ENCODE results near the gene SLC39A11.

- TF ChIP-seq ELF4 (IDR thresholded peaks at IDR 0.05) (no peak), SP1 (IDR thresholded peaks at IDR 0.05) (no peak), L3MBTL2 (conservative IDR thresholded peaks at IDR 0.05) (no peak), FOXM1 (IDR thresholded peaks at IDR 0.05; ENCODE audit: borderline replicate concordance) (no peak), HDGF (IDR thresholded peaks at IDR 0.05; ENCODE audit: borderline replicate concordance) (no peak), ZNF384 (IDR thresholded peaks at IDR 0.05) (no peak), TARDBP (IDR thresholded peaks at IDR 0.05) (no peak)
Measured at GRCh38 chr17:72837335-72837734, 255.2 kb downstream of the SLC39A11 start.
